GM12875 (cell line): ENCODE data around the gene BDP1.
"Not testable (repeated sequence)": the region's sequence is repeated elsewhere in the genome, so short reads cannot be mapped to it uniquely, and the experiment has no call there.

Experiments used
- H3K4me3 ChIP-seq: one replicate; pipeline ENCODE4 v1.5.1; 2011; ENCODE audit warnings: low read depth, low read length, control low read depth
- CTCF ChIP-seq: IDR thresholded peaks from 2 replicates; pipeline ENCODE4 v1.5.1; 2011; ENCODE audit warnings: low read depth, mild to moderate bottlenecking, control low read depth, inconsistent platforms, low read length, moderate library complexity, borderline replicate concordance; ENCODE audit not compliant: insufficient read depth

BDP1 gene

GRCh38 chr5:71455427-71456361 is at the start of gene BDP1:
Gene BDP1, plus strand, starts transcription at chr5:71455651. Its CDS starts 227 bp downstream, at chr5:71455878.
- TF ChIP-seq CTCF: peak; percentile 24; the same call in 1 of the 2 replicates
- peak within 1 kb of the TSS; percentile 83 for H3K4me3 ChIP-seq

- not testable (repeated sequence) for H3K4me3 ChIP-seq
These were observed 45.4 kb upstream of the BDP1 start for GRCh38 chr5:71410088-71410487.

GRCh38 chr5:71415626-71416025 is 39.8 kb upstream of the BDP1 start:
- H3K4me3 ChIP-seq: not testable (repeated sequence)

- H3K4me3 ChIP-seq: not testable (repeated sequence)
These were observed 37.4 kb upstream of the BDP1 start for GRCh38 chr5:71418026-71418425.

GRCh38 chr5:71421278-71421677 is 34.2 kb upstream of the BDP1 start:
- not testable (repeated sequence) for H3K4me3 ChIP-seq

GRCh38 chr5:71423896-71424295 is 31.6 kb upstream of the BDP1 start:
- H3K4me3 ChIP-seq: not testable (repeated sequence)

GRCh38 chr5:71426686-71427474 is 28.6 kb upstream of the BDP1 start:
- not testable (repeated sequence) for H3K4me3 ChIP-seq

- not testable (repeated sequence) for H3K4me3 ChIP-seq
These were observed 23.0 kb upstream of the BDP1 start for GRCh38 chr5:71432410-71432809.

GRCh38 chr5:71434825-71435224 is 20.6 kb upstream of the BDP1 start:
- not testable (repeated sequence) for H3K4me3 ChIP-seq

GRCh38 chr5:71441564-71441963 is 13.9 kb upstream of the BDP1 start:
- not testable (repeated sequence) for H3K4me3 ChIP-seq

GRCh38 chr5:71443891-71444290 is 11.6 kb upstream of the BDP1 start:
- not testable (repeated sequence) for H3K4me3 ChIP-seq

- not testable (repeated sequence) for H3K4me3 ChIP-seq
These were observed 10.4 kb upstream of the BDP1 start for GRCh38 chr5:71445015-71445414.

- not testable (repeated sequence) for H3K4me3 ChIP-seq
These were observed 9.8 kb upstream of the BDP1 start for GRCh38 chr5:71445523-71446152.

GRCh38 chr5:71446540-71447216 is 8.8 kb upstream of the BDP1 start:
- H3K4me3 ChIP-seq: not testable (repeated sequence)
